ENCODE measurements around the gene TSPAN10. TPM values are rescaled to one million over a fixed set of nuclear protein-coding genes. Genes with fewer than 3 reads are reported as not detected.

TSPAN10 gene
- total RNA-seq, 2 donors from 2014 or later, result 1.3 to 1.8 TPM

DNA sequence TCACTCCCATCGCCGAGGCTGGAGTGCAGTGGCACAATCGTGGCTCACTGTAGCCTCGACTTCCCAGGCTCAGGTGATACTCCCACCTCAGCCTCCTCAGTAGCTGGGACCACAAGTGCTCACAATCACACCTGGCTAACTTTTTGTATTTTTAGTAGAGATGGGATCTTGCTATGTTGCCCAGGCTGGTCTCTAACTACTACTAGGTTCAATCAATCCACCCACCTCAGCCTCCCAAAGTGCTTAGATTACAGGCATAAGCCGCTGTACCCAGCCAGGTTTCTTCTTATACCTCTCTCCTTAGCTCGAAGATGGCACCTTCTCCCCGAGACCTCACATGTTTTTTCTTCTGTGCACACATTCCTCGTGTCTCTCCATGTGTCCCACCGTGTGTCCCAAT is 3.0 kb downstream of the TSPAN10 start:
- H3K9ac ChIP-seq (ENCODE audit: extremely low read depth, low read length, poor library complexity, severe bottlenecking), result no peak overlapping the region
- H3K4me3 ChIP-seq (ENCODE audit: low read length), result no peak overlapping the region
- TF ChIP-seq, protein P1, sequence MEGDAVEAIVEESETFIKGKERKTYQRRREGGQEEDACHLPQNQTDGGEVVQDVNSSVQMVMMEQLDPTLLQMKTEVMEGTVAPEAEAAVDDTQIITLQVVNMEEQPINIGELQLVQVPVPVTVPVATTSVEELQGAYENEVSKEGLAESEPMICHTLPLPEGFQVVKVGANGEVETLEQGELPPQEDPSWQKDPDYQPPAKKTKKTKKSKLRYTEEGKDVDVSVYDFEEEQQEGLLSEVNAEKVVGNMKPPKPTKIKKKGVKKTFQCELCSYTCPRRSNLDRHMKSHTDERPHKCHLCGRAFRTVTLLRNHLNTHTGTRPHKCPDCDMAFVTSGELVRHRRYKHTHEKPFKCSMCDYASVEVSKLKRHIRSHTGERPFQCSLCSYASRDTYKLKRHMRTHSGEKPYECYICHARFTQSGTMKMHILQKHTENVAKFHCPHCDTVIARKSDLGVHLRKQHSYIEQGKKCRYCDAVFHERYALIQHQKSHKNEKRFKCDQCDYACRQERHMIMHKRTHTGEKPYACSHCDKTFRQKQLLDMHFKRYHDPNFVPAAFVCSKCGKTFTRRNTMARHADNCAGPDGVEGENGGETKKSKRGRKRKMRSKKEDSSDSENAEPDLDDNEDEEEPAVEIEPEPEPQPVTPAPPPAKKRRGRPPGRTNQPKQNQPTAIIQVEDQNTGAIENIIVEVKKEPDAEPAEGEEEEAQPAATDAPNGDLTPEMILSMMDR (conservative IDR thresholded peaks at IDR 0.05), result no peak
- H3K9me3 ChIP-seq (ENCODE audit: control insufficient read depth, low read length), result no peaks in the 10 kb centered on the region
- DNase-seq, result no peak
- peaks cover 5% of the 10 kb centered on the region for H3K4me1 Mint-ChIP-seq
- no peak overlapping the region for H3K27ac ChIP-seq (ENCODE audit: low read depth, low read length)
- WGBS, 2 experiments (ENCODE audit: insufficient coverage in 1 of 2, insufficient read length in 1 of 2), result 91 to 96% methylated on average over 8 to 9 of the region's 9 CpGs
- peaks cover 2% of the 10 kb centered on the region for H3K36me3 Mint-ChIP-seq (ENCODE audit: low read depth)
- no peaks in the 10 kb centered on the region for H3K27me3 ChIP-seq (ENCODE audit: control insufficient read depth, insufficient read depth, low read length, poor library complexity, severe bottlenecking)
- no peak overlapping the region for H3K27ac Mint-ChIP-seq
- no peak overlapping the region for H3K4me3 Mint-ChIP-seq
- H3K4me1 ChIP-seq (ENCODE audit: control insufficient read depth, insufficient read depth, low read length), result no peaks in the 10 kb centered on the region
- H3K36me3 ChIP-seq (ENCODE audit: control insufficient read depth, insufficient read depth, low read length), result peaks cover 3% of the 10 kb centered on the region
- H3K27me3 Mint-ChIP-seq (ENCODE audit: insufficient read depth), result no peaks in the 10 kb centered on the region
- H3K9me3 Mint-ChIP-seq, result no peaks in the 10 kb centered on the region

- H3K27ac Mint-ChIP-seq, result no peak overlapping the region
- WGBS, 2 experiments (ENCODE audit: insufficient coverage in 1 of 2, insufficient read length in 1 of 2), result 89 to 93% methylated on average over 10 to 14 of the region's 17 CpGs
These were observed 5.0 kb downstream of the TSPAN10 start for GRCh38 chr17:81641825-81642489.

DNA sequence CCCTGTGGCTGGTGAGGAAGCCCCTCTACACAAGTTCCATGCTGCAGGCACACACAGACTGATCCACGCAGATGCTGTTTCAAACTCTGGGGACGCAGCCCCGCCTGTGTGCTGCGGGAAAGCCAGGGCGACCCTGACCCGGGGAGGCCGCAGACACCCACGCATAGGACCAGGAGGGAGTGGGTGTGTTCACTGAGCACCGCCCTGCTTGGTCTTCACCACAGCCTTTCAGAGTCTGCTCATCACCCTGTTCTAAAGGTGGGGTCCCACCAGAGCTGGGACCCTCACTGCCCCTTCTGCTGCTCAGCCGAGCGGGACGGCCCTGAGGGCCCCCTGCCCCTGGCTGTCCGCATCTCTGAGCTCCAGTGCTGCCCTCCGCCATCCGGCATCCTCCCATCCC is 7.5 kb downstream of the TSPAN10 start:
- H3K9me3 Mint-ChIP-seq, result peaks cover 6% of the 10 kb centered on the region
- DNase-seq, result no peak
- WGBS, 2 experiments (ENCODE audit: insufficient coverage in 1 of 2, insufficient read length in 1 of 2), result 92 to 99% methylated on average over 10 to 15 of the region's 15 CpGs
- H3K9ac ChIP-seq (ENCODE audit: extremely low read depth, low read length, poor library complexity, severe bottlenecking), result no peak overlapping the region
- H3K27me3 Mint-ChIP-seq (ENCODE audit: insufficient read depth), result peaks cover 21% of the 10 kb centered on the region
- H3K4me1 ChIP-seq (ENCODE audit: control insufficient read depth, insufficient read depth, low read length), result no peaks in the 10 kb centered on the region
- no peak overlapping the region for H3K27ac Mint-ChIP-seq
- peaks cover 4% of the 10 kb centered on the region for H3K4me1 Mint-ChIP-seq
- TF ChIP-seq, protein P1 (conservative IDR thresholded peaks at IDR 0.05), result no peak
- no peak overlapping the region for H3K4me3 Mint-ChIP-seq
- H3K27ac ChIP-seq (ENCODE audit: low read depth, low read length), result no peak overlapping the region
- H3K36me3 Mint-ChIP-seq (ENCODE audit: low read depth), result no peaks in the 10 kb centered on the region
- H3K4me3 ChIP-seq (ENCODE audit: low read length), result no peak overlapping the region
- H3K9me3 ChIP-seq (ENCODE audit: control insufficient read depth, low read length), result peaks cover 6% of the 10 kb centered on the region
- H3K36me3 ChIP-seq (ENCODE audit: control insufficient read depth, insufficient read depth, low read length), result no peaks in the 10 kb centered on the region
- peaks cover 27% of the 10 kb centered on the region for H3K27me3 ChIP-seq (ENCODE audit: control insufficient read depth, insufficient read depth, low read length, poor library complexity, severe bottlenecking)

More at GRCh38 chr17:81641825-81642489, 5.0 kb downstream of the TSPAN10 start:
- peaks cover 2% of the 10 kb centered on the region for H3K4me1 Mint-ChIP-seq
- peaks cover 3% of the 10 kb centered on the region for H3K27me3 Mint-ChIP-seq (ENCODE audit: insufficient read depth)
- no peak overlapping the region for H3K9ac ChIP-seq (ENCODE audit: extremely low read depth, low read length, poor library complexity, severe bottlenecking)
- H3K9me3 Mint-ChIP-seq, result no peaks in the 10 kb centered on the region
- no peaks in the 10 kb centered on the region for H3K4me1 ChIP-seq (ENCODE audit: control insufficient read depth, insufficient read depth, low read length)
- no peaks in the 10 kb centered on the region for H3K9me3 ChIP-seq (ENCODE audit: control insufficient read depth, low read length)
- H3K27ac ChIP-seq (ENCODE audit: low read depth, low read length), result no peak overlapping the region
- H3K4me3 ChIP-seq (ENCODE audit: low read length), result no peak overlapping the region
- TF ChIP-seq, protein P1 (conservative IDR thresholded peaks at IDR 0.05), result no peak
- H3K4me3 Mint-ChIP-seq, result no peak overlapping the region
- no peaks in the 10 kb centered on the region for H3K36me3 Mint-ChIP-seq (ENCODE audit: low read depth)
- H3K27me3 ChIP-seq (ENCODE audit: control insufficient read depth, insufficient read depth, low read length, poor library complexity, severe bottlenecking), result peaks cover 3% of the 10 kb centered on the region
- H3K36me3 ChIP-seq (ENCODE audit: control insufficient read depth, insufficient read depth, low read length), result no peaks in the 10 kb centered on the region
- DNase-seq, result peak; percentile 57
